ENCODE measurements around the gene TMEM147. TPM values are rescaled to one million over a fixed set of nuclear protein-coding genes. Genes with fewer than 3 reads are reported as not detected.

TMEM147 gene
- total and polyA plus RNA-seq, 2 of the 4 experiments (the other 2 are of a cell fraction): 67.6 to 108 TPM

DNA sequence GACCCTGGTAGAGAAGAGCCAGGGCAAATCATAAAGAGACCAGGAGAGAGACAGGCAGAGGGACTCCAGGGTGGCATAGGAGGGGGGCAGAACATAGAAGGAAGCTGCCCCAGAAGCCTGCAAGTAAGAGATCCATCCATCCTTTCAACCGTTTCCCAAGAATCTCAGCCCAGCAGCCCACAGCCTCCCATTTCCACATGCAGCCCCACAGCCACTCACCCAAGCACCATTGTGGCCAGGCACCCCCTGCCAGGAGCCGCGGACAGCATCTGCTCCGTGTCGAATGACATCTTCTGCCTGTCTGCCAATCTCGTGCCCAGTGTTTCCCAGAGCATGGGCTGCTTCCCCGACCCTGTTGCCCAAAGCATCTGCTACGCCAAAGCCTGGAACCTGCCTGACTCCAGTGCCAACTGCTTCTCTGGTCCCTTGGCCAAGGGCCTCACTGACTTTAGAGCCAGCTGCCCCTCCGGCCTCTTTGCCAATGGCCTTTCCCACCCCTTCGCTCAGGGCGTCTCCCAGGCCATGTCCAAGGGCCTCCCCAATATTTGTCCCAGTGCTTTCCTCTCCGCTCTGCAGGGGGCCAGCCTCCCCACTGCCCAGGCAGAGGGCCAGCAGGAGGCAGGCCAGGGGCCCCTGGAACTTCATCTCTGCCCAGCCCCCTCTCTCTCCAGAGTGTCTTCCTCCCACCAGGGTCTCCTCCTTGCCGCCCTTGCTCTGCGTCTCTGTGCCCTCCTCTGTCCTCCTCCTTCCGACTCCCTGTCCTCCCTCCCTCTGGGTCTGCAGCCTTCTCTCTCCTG is 32.4 kb upstream of the TMEM147 start:
- H3K9ac ChIP-seq (ENCODE audit: low read depth, low read length): no peak overlapping the region
- H3K4me3 ChIP-seq (ENCODE audit: insufficient read depth, low read depth, low read length): no peak overlapping the region
- no peaks in the 10 kb centered on the region for H3K9me3 ChIP-seq (ENCODE audit: control insufficient read depth, insufficient read depth, low read length)
- H3K27ac ChIP-seq (ENCODE audit: insufficient read depth, low read length): no peak overlapping the region
- no peak overlapping the region for H2BK5ac ChIP-seq (ENCODE audit: low read depth, low read length, poor library complexity, severe bottlenecking)
- ATAC-seq (ENCODE audit: low read depth): no peak
- in situ Hi-C loops (cut with MboI; ENCODE audit: low sequenced_read_pairs): no loop called here
- H4K8ac ChIP-seq (ENCODE audit: low read depth in 2 of 2, low read length in 2 of 2): no peak overlapping the region
- H2AK9ac ChIP-seq (replicated peaks; ENCODE audit: low read depth, low read length, poor library complexity): no peak overlapping the region
- H4K91ac ChIP-seq (ENCODE audit: insufficient read depth, low read depth, low read length): no peak overlapping the region; the same call in 1 of the 2 replicates
- no peak overlapping the region for H2BK120ac ChIP-seq (ENCODE audit: low read depth, low read length)
- no peak overlapping the region for H3K14ac ChIP-seq (replicated peaks; ENCODE audit: low read depth, low read length)
- no peaks in the 10 kb centered on the region for H3K79me1 ChIP-seq (ENCODE audit: low read depth in 1 of 2, low read length in 2 of 2)
- H2BK20ac ChIP-seq (ENCODE audit: low read depth, low read length): no peak overlapping the region
- H3K27me3 ChIP-seq (ENCODE audit: control insufficient read depth, insufficient read depth, low read length): peaks cover 43% of the 10 kb centered on the region
- TF ChIP-seq, protein P1, sequence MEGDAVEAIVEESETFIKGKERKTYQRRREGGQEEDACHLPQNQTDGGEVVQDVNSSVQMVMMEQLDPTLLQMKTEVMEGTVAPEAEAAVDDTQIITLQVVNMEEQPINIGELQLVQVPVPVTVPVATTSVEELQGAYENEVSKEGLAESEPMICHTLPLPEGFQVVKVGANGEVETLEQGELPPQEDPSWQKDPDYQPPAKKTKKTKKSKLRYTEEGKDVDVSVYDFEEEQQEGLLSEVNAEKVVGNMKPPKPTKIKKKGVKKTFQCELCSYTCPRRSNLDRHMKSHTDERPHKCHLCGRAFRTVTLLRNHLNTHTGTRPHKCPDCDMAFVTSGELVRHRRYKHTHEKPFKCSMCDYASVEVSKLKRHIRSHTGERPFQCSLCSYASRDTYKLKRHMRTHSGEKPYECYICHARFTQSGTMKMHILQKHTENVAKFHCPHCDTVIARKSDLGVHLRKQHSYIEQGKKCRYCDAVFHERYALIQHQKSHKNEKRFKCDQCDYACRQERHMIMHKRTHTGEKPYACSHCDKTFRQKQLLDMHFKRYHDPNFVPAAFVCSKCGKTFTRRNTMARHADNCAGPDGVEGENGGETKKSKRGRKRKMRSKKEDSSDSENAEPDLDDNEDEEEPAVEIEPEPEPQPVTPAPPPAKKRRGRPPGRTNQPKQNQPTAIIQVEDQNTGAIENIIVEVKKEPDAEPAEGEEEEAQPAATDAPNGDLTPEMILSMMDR (conservative IDR thresholded peaks at IDR 0.05; ENCODE audit: low read depth, low read length): no peak
- TF ChIP-seq NFE2L2 (IDR thresholded peaks at IDR 0.05; ENCODE audit: low read depth, low read length) (no peak), SMC3 (IDR thresholded peaks at IDR 0.05; ENCODE audit: low read depth, low read length) (no peak), CHD1 (IDR thresholded peaks at IDR 0.05; ENCODE audit: low read depth, low read length) (no peak), RFX5 (IDR thresholded peaks at IDR 0.05; ENCODE audit: low read depth, low read length) (no peak), RCOR1 (IDR thresholded peaks at IDR 0.05; ENCODE audit: insufficient replicate concordance, low read length) (no peak), POLR2A (IDR thresholded peaks at IDR 0.05; ENCODE audit: low read depth, low read length) (no peak), MAZ (IDR thresholded peaks at IDR 0.05; ENCODE audit: borderline replicate concordance, low read depth, low read length) (no peak), MAFK (IDR thresholded peaks at IDR 0.05; ENCODE audit: low read depth, low read length) (no peak), MXI1 (IDR thresholded peaks at IDR 0.05; ENCODE audit: borderline replicate concordance, low read depth, low read length) (no peak), RAD21 (IDR thresholded peaks at IDR 0.05; ENCODE audit: low read length) (no peak), BHLHE40 (IDR thresholded peaks at IDR 0.05; ENCODE audit: low read depth, low read length) (no peak), CEBPB (IDR thresholded peaks at IDR 0.05; ENCODE audit: low read depth, low read length) (no peak), FOS (IDR thresholded peaks at IDR 0.05; ENCODE audit: low read depth, low read length) (no peak)
- TF ChIP-seq, protein P2, sequence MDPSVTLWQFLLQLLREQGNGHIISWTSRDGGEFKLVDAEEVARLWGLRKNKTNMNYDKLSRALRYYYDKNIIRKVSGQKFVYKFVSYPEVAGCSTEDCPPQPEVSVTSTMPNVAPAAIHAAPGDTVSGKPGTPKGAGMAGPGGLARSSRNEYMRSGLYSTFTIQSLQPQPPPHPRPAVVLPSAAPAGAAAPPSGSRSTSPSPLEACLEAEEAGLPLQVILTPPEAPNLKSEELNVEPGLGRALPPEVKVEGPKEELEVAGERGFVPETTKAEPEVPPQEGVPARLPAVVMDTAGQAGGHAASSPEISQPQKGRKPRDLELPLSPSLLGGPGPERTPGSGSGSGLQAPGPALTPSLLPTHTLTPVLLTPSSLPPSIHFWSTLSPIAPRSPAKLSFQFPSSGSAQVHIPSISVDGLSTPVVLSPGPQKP (IDR thresholded peaks at IDR 0.05; ENCODE audit: borderline replicate concordance, low read depth, low read length): no peak
- TF ChIP-seq, protein P3, sequence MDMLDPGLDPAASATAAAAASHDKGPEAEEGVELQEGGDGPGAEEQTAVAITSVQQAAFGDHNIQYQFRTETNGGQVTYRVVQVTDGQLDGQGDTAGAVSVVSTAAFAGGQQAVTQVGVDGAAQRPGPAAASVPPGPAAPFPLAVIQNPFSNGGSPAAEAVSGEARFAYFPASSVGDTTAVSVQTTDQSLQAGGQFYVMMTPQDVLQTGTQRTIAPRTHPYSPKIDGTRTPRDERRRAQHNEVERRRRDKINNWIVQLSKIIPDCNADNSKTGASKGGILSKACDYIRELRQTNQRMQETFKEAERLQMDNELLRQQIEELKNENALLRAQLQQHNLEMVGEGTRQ (IDR thresholded peaks at IDR 0.05; ENCODE audit: low read depth, low read length): no peak
- H3K9me1 ChIP-seq (ENCODE audit: insufficient read depth, low read length): peaks cover 7% of the 10 kb centered on the region
- BruUV-seq (replicated peaks): no TSS peak
- H3K56ac ChIP-seq (ENCODE audit: extremely low read depth, insufficient read depth, low read length): no peak overlapping the region
- no peaks in the 10 kb centered on the region for H4K20me1 ChIP-seq (ENCODE audit: insufficient read depth, low read length)
- H2BK15ac ChIP-seq (ENCODE audit: low read depth, low read length): no peak overlapping the region
- intact Hi-C loops (cut with micrococcal nuclease): no loop called here
- H3K4me2 ChIP-seq (ENCODE audit: low read depth, low read length): no peak overlapping the region
- no peak overlapping the region for H2AFZ ChIP-seq (replicated peaks; ENCODE audit: low read length, poor library complexity)
- no peak overlapping the region for H3K23ac ChIP-seq (ENCODE audit: low read depth, low read length)
- peak overlapping the region; percentile 35; the same call in 1 of the 2 replicates for H3K4ac ChIP-seq (ENCODE audit: low read depth, low read length)
- H3K18ac ChIP-seq (ENCODE audit: low read depth, low read length): no peak overlapping the region
- H3K4me1 ChIP-seq (ENCODE audit: control insufficient read depth, insufficient read depth, low read length): peaks cover 7% of the 10 kb centered on the region
- no peak overlapping the region for H2AK5ac ChIP-seq (ENCODE audit: low read depth, low read length)
- WGBS, 2 experiments (ENCODE audit: extremely low coverage in 2 of 2, insufficient read length in 1 of 2): 46% methylated on average over 8 of the region's 15 CpGs; no CpG with 5 or more reads in 1 of the 2 experiments
- POLR2A ChIA-PET (ENCODE audit: unreplicated experiment): no interaction called here
- CTCF ChIA-PET: no interaction called here
- no peak for DNase-seq
- dilution Hi-C loops (cut with HindIII; ENCODE audit: low sequenced_read_pairs, unreplicated experiment): no loop called here
- H3K36me3 ChIP-seq (ENCODE audit: control insufficient read depth, insufficient read depth, low read length): no peaks in the 10 kb centered on the region
- H4K5ac ChIP-seq (ENCODE audit: low read depth, low read length): no peak overlapping the region
